ENCODE measurements around the gene SLC4A7. TPM values are rescaled to one million over a fixed set of nuclear protein-coding genes. Genes with fewer than 3 reads are reported as not detected.
A peak's percentile ranks its signal among the peaks of the same experiment; 100 is the strongest.

Gene SLC4A7
- total RNA-seq, 2 donors from 2014 or later = 11.2 to 20.2 TPM

DNA sequence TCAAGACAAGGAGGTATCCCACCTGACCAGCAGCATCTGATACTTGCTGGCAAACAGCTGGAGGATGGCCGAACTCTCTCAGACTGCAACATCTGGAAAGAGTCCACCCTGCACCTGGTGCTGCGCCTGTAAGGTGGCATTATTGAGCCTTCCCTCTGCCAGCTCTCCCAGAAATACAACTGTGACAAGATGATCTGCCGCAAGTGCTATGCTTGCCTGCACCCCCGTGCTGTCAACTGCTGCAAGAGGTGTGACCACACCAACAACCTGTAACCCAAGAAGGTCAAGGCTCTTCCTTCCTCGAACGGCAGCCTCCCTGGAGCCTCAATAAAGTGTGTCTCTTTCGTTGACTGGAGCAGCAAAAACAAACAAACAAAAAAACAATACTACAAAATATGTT lies 2.2 kb upstream of the SLC4A7 start:
- DNase-seq = no peak
- intact Hi-C loops (cut with DNase I) = loop anchor here (5.0 kb wide), 1 partner anchor 191 kb away; no protein-coding TSS in a partner anchor
- H3K4me1 ChIP-seq = no peaks in the 10 kb centered on the region
- H3K9ac ChIP-seq (ENCODE audit: low read depth in 2 of 2, low read length in 2 of 2) = no peak overlapping the region
- H3K36me3 ChIP-seq = no peaks in the 10 kb centered on the region
- TF ChIP-seq, protein P1, sequence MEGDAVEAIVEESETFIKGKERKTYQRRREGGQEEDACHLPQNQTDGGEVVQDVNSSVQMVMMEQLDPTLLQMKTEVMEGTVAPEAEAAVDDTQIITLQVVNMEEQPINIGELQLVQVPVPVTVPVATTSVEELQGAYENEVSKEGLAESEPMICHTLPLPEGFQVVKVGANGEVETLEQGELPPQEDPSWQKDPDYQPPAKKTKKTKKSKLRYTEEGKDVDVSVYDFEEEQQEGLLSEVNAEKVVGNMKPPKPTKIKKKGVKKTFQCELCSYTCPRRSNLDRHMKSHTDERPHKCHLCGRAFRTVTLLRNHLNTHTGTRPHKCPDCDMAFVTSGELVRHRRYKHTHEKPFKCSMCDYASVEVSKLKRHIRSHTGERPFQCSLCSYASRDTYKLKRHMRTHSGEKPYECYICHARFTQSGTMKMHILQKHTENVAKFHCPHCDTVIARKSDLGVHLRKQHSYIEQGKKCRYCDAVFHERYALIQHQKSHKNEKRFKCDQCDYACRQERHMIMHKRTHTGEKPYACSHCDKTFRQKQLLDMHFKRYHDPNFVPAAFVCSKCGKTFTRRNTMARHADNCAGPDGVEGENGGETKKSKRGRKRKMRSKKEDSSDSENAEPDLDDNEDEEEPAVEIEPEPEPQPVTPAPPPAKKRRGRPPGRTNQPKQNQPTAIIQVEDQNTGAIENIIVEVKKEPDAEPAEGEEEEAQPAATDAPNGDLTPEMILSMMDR (IDR thresholded peaks at IDR 0.05) = no peak
- no peaks in the 10 kb centered on the region for H3K9me3 ChIP-seq
- H3K27ac ChIP-seq = no peak overlapping the region
- no peak overlapping the region for H3K4me3 ChIP-seq
- no peaks in the 10 kb centered on the region for H3K27me3 ChIP-seq

DNA sequence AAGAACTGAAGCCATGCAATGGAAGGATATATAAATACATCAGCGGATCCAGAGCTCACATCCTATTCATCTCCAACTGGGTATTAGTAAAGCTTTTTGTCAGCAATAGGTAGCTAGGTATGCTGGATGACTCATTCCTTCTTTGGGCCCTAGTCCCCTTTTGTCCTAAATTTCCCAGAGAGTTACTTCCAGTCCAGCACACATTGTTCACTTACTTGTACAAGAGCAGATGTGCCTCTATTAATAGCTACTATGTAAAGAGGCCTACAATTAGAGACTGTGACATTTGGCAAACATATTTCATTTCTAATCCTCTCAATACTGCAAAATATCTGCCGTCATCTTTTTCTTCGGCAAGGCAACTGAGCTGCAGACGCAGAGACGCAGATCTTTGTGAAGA lies 1.7 kb upstream of the SLC4A7 start:
- intact Hi-C loops (cut with DNase I) = loop anchor here (5.0 kb wide), 1 partner anchor 191 kb away; no protein-coding TSS in a partner anchor
- no peaks in the 10 kb centered on the region for H3K27me3 ChIP-seq
- no peaks in the 10 kb centered on the region for H3K36me3 ChIP-seq
- H3K9ac ChIP-seq (ENCODE audit: low read depth in 2 of 2, low read length in 2 of 2) = no peak overlapping the region
- no peak overlapping the region for H3K4me3 ChIP-seq
- H3K4me1 ChIP-seq = no peaks in the 10 kb centered on the region
- DNase-seq = no peak
- H3K27ac ChIP-seq = no peak overlapping the region
- H3K9me3 ChIP-seq = no peaks in the 10 kb centered on the region
- TF ChIP-seq, protein P1 (IDR thresholded peaks at IDR 0.05) = no peak

DNA sequence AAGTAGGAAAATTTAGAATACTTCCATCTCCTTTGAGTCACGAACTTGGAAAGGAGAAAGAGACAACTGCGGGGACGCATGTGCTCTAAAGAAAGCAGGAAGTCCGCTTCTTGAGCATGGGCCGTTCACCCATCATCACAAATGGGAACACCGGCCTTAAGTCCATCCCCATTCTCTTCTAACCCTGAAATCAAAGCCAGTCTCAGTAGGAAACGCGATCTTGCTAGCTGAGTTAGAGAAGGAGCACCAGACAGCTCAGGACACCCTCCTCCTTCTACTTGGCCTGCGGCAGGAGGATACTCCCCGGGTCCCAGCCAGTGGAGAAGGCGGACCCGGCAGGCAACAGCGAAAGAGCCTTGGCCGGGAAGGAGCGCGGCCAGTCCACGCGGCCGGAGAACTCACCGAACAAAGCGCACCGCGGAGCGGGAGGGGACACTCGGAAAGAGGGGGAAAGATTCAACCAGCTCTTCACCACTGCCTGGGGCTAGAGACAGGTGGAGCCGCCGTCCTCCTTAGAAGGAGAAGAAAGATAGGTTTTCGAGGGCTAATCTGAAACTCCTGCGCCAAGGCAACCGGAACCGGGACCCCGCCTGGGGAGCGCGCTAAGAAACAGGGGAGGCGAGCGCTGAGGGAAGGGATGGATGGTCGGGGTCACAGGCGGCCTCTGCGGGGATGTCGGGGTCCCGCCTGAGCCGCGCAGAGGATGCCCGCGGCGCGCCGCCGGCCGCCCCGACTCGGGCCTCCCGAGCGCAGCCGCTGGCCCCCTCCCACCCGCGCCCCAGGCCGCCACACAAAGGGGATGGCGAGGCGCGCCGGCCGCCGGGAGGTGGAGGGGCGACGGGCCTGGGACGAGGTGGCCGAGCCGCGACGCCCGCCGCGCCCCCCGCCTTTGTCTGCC lies 818 bp downstream of the SLC4A7 start:
- H3K9me3 ChIP-seq = no peaks in the 10 kb centered on the region
- intact Hi-C loops (cut with DNase I) = no loop called here
- no peaks in the 10 kb centered on the region for H3K4me1 ChIP-seq
- H3K4me3 ChIP-seq = peak overlapping the region; percentile 91
- DNase-seq = peak; percentile 54
- H3K27me3 ChIP-seq = no peaks in the 10 kb centered on the region
- TF ChIP-seq, protein P1 (IDR thresholded peaks at IDR 0.05) = no peak
- H3K9ac ChIP-seq (ENCODE audit: low read depth in 2 of 2, low read length in 2 of 2) = peak overlapping the region; percentile 89 to 94
- H3K27ac ChIP-seq = peak overlapping the region; percentile 90
- no peaks in the 10 kb centered on the region for H3K36me3 ChIP-seq

DNA sequence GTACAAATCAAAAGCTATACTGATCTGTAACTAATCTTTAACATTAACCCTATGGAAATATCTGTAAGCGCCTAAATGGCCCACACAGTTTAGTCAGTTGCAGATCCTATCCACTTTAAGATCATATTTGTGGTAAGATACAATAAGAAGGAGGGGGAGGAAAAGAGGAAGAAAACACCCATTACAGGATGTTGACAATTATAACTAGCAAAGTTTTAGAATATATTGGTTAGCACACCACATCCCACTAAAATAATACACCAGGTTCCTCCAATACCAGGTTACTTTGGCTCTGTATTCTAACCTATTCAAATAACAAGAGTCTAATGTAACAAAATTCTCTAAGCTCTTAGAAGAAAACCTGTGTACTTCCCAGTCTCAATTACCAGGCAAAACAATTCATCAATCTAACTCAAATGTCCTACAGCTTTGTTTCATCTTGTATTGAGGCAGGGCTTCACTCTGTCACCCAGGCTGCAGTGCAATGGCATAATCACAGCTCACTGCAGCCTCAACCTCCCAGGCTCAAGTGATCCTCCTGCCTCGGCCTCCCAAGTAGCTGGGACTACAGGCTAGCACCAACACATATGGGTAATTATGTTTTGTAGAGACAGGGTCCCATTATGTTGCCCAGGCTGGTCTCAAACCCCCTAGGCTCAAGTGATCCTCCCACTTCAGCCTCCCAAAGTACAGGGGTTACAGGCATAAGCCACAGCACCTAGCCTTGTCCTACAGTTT lies 4.2 kb downstream of the SLC4A7 start:
- intact Hi-C loops (cut with DNase I) = no loop called here
- Histone ChIP-seq H3K9ac (ENCODE audit: low read depth in 2 of 2, low read length in 2 of 2) (no peak overlapping the region), H3K27me3 (no peaks in the 10 kb centered on the region), H3K9me3 (no peaks in the 10 kb centered on the region), H3K27ac (peak overlapping the region; percentile 5), H3K4me3 (no peak overlapping the region), H3K36me3 (no peaks in the 10 kb centered on the region), H3K4me1 (no peaks in the 10 kb centered on the region)
- DNase-seq = no peak
- TF ChIP-seq, protein P1 (IDR thresholded peaks at IDR 0.05) = no peak

- Histone ChIP-seq H3K36me3 (no peaks in the 10 kb centered on the region), H3K27me3 (no peaks in the 10 kb centered on the region), H3K4me1 (no peaks in the 10 kb centered on the region), H3K27ac (no peak overlapping the region), H3K9me3 (no peaks in the 10 kb centered on the region), H3K9ac (ENCODE audit: low read depth in 2 of 2, low read length in 2 of 2) (no peak overlapping the region), H3K4me3 (no peak overlapping the region)
- TF ChIP-seq, protein P1 (IDR thresholded peaks at IDR 0.05) = no peak
- no peak for DNase-seq
- intact Hi-C loops (cut with DNase I) = no loop called here
Measured at GRCh38 chr3:27471923-27472550, 12.1 kb downstream of the SLC4A7 start.

All from colonic mucosa (tissue), 4 donors.